ENCODE results near the gene MBTPS2. TPM values are rescaled to one million over a fixed set of nuclear protein-coding genes. Genes with fewer than 3 reads are reported as not detected.
A peak's percentile ranks its signal among the peaks of the same experiment; 100 is the strongest.
"Not testable (repeated sequence)": the region's sequence is repeated elsewhere in the genome, so short reads cannot be mapped to it uniquely, and the experiment has no call there.

Gene MBTPS2
- total RNA-seq, 1 donor from 2014 or later, result 10.5 TPM

DNA sequence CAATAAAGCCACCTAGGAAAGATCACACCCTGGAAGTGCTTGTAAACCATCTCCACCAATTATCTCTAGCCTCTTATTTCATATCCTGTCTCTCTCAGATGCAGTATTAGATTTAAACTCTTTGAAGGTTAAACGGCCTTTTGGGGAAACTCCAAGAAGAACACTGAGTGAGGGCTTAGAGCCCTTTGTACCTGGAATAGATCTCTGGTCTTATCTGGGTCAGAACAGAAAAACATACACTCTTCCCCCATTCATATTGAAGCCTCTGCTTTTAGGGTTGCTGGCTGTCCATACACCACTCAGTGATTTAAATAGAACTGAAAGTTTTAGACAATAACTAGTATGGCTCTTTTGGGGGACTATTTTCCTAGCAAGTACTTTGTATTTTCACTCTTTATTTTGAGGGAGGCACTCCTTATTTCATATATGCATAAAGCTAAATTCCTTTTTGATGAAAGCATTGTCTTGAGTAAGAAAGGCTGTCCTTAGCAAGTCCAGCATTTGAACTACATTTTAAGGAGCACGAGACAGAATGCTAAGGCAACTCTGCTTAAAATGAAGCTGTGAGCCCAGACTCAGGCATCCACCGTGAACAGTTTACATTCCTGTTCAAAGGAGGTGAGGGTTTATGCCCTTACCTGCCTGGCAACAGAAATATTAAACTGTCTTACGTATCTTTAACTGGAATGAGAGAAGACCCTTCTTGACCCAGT, 33.8 kb downstream of the MBTPS2 start:
- intact Hi-C loops (cut with micrococcal nuclease), result no loop called here
- no peak for DNase-seq (ENCODE audit: low spot score)
- Mint-ChIP-seq H3K4me3 (no peak overlapping the region), H3K36me3 (ENCODE audit: low read depth) (peaks cover 2% of the 10 kb centered on the region), H3K9me3 (no peaks in the 10 kb centered on the region), H3K4me1 (ENCODE audit: low read depth) (peaks cover 5% of the 10 kb centered on the region), H3K27ac (peak overlapping the region; percentile 40), H3K27me3 (ENCODE audit: insufficient read depth) (no peaks in the 10 kb centered on the region)

DNA sequence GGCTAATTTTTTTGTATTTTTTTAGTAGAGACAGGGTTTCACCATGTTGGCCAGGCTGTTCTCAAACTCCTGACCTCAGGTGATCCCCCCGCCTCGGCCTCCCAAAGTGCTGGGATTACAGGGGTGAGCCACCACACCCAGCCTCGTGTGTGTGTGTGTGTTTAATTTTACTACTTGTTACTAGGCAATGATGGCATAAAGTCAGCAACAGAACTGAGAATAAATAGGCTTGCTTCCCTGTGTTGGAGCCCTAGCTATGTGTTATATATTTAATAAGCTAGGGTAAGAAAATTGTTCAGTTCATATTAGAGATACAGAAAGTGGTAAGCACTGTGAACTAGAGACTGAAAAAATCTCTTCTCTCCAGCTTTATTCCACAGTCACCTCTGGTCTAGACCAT, 34.8 kb downstream of the MBTPS2 start:
- H3K4me1 Mint-ChIP-seq (ENCODE audit: low read depth); H3K27me3 Mint-ChIP-seq (ENCODE audit: insufficient read depth); DNase-seq (ENCODE audit: low spot score); H3K27ac Mint-ChIP-seq; intact Hi-C loops (cut with micrococcal nuclease); H3K4me3 Mint-ChIP-seq; H3K9me3 Mint-ChIP-seq; H3K36me3 Mint-ChIP-seq (ENCODE audit: low read depth): not testable (repeated sequence)

DNA sequence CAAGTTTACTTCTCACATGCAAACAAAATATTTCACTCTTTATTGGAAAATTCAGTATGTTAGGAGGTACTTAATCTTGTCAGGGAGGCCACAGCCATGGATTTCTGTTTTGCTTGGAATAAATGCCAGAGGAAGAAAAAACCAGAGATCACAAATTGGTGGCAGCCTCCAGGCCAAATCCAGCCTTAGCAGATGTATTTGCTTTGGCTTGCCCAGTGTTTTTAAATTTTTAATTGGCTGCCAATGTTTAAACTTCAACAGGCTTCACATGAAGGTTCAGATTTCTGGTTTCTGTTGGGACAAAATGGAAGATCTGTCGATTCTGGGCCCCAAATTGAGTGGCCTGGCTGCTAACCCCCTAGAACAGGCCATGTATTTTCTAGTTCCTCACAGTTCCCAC, 35.6 kb downstream of the MBTPS2 start:
- peaks cover 5% of the 10 kb centered on the region for H3K4me1 Mint-ChIP-seq (ENCODE audit: low read depth)

DNA sequence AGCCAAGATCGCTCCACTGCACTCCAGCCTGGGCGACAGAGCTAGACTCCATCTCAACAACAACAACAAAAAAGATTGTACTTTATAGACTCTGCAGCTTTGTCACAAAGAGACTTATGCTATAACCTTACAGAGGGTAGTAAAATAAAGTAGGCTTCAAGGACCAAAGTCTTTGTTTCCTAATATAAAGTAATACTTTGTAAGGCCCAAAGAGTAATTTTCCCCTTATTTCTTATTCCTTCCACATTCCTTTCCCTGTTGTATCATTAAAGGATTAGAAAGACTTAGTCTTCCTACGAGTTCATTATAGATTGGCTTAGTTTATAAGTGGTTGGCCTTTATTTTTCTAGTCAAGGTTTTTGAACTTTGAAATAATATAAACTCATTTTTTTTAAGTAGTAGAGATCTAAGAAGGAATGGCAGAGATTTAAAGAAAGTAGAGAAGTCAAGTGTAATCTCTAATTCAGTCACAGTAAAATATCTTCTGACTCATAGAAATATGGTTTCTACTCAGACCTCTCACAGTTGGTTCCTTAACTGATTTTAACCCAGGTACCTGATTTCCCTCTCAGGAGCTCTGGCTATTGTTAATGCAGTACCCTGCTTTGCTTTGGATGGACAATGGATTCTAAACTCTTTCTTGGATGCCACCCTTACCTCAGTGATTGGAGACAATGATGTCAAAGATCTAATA, 42.6 kb downstream of the MBTPS2 start:
- intact Hi-C loops (cut with micrococcal nuclease), result no loop called here
- H3K27ac Mint-ChIP-seq, result no peak overlapping the region
- no peaks in the 10 kb centered on the region for H3K27me3 Mint-ChIP-seq (ENCODE audit: insufficient read depth)
- H3K4me3 Mint-ChIP-seq, result no peak overlapping the region
- no peaks in the 10 kb centered on the region for H3K9me3 Mint-ChIP-seq
- H3K36me3 Mint-ChIP-seq (ENCODE audit: low read depth), result peaks cover 5% of the 10 kb centered on the region
- no peak for DNase-seq (ENCODE audit: low spot score)
- H3K4me1 Mint-ChIP-seq (ENCODE audit: low read depth), result no peaks in the 10 kb centered on the region

More for the DNA sequence above, 35.6 kb downstream of the MBTPS2 start:
- DNase-seq (ENCODE audit: low spot score), result no peak
- intact Hi-C loops (cut with micrococcal nuclease), result no loop called here
- Mint-ChIP-seq H3K27me3 (ENCODE audit: insufficient read depth) (no peaks in the 10 kb centered on the region), H3K4me3 (no peak overlapping the region), H3K9me3 (no peaks in the 10 kb centered on the region), H3K36me3 (ENCODE audit: low read depth) (no peaks in the 10 kb centered on the region), H3K27ac (no peak overlapping the region)

DNA sequence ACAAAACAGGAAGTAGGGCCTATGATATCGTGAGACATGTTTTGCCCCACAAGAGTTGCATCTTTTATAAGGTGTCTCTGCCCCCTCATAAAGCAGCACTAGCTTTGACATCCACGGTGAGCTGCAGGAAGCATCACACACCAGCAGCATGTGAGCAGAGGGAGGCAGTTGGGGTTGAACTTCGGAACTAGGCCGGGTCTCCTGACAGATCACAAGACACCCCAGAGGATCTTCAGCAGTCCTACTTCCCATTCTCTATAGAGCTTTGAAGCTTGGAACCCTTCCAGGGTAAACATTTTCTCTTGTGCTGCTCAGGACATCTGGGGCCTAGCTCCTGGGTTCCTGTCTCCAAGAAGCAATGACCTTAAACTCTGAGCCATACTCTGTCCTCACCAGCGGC, 43.8 kb downstream of the MBTPS2 start:
- H3K4me3 Mint-ChIP-seq, result no peak overlapping the region
- no peaks in the 10 kb centered on the region for H3K4me1 Mint-ChIP-seq (ENCODE audit: low read depth)
- H3K27ac Mint-ChIP-seq, result no peak overlapping the region
- no peaks in the 10 kb centered on the region for H3K27me3 Mint-ChIP-seq (ENCODE audit: insufficient read depth)
- H3K9me3 Mint-ChIP-seq, result no peaks in the 10 kb centered on the region
- intact Hi-C loops (cut with micrococcal nuclease), result no loop called here
- DNase-seq (ENCODE audit: low spot score), result no peak
- peaks cover 5% of the 10 kb centered on the region for H3K36me3 Mint-ChIP-seq (ENCODE audit: low read depth)

DNA sequence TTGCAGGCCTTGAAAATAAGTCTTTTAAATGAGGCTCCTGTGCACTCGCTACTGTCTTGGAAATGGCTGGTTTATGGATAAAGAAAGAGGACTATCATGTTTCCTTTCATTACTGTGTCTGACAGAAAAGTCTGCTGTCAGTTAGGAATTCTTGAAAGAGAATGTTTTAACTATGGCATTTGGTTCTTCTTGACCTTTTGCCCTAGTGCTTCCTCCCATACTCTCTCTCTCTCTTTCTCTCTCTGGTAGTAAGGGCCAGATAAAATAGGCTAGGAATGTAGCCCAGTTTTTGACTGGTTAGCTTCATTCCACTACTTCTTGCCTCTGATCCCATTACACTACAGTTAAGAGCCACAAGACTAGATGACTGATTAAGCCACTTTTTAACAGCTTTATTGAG, 46.2 kb downstream of the MBTPS2 start:
- intact Hi-C loops (cut with micrococcal nuclease), result no loop called here
- Mint-ChIP-seq H3K4me3 (no peak overlapping the region), H3K27me3 (ENCODE audit: insufficient read depth) (no peaks in the 10 kb centered on the region), H3K4me1 (ENCODE audit: low read depth) (no peaks in the 10 kb centered on the region), H3K9me3 (no peaks in the 10 kb centered on the region), H3K27ac (no peak overlapping the region), H3K36me3 (ENCODE audit: low read depth) (peaks cover 5% of the 10 kb centered on the region)
- DNase-seq (ENCODE audit: low spot score), result no peak

GRCh38 chrX:21905313-21905712, 65.9 kb downstream of the MBTPS2 start:
- no peaks in the 10 kb centered on the region for H3K4me1 Mint-ChIP-seq (ENCODE audit: low read depth)
- no peak overlapping the region for H3K4me3 Mint-ChIP-seq

DNA sequence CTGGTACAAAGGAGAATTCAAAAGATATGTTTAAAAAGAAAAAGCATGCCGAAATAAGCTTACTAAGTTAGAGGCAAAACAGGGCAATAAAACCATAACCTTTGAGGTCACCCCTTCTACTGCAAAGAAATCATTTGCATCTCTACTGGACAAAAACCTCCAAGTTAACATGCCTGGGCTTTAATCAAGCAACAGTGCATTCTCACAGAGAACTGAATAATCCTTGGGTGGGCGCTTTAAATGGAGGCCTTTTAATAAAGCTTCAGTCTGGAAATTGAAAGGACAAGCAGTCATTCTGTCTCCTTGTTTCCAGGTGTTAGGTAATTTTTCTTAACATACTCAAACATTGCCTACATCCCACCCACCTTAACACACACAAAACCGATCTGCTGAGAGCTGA, 66.5 kb downstream of the MBTPS2 start:
- no peaks in the 10 kb centered on the region for H3K36me3 Mint-ChIP-seq (ENCODE audit: low read depth)
- no peaks in the 10 kb centered on the region for H3K4me1 Mint-ChIP-seq (ENCODE audit: low read depth)
- no peak for DNase-seq (ENCODE audit: low spot score)
- H3K9me3 Mint-ChIP-seq, result no peaks in the 10 kb centered on the region
- H3K4me3 Mint-ChIP-seq, result no peak overlapping the region
- H3K27ac Mint-ChIP-seq, result no peak overlapping the region
- no peaks in the 10 kb centered on the region for H3K27me3 Mint-ChIP-seq (ENCODE audit: insufficient read depth)
- intact Hi-C loops (cut with micrococcal nuclease), result no loop called here

More at GRCh38 chrX:21905313-21905712, 65.9 kb downstream of the MBTPS2 start:
- Mint-ChIP-seq H3K9me3 (no peaks in the 10 kb centered on the region), H3K36me3 (ENCODE audit: low read depth) (no peaks in the 10 kb centered on the region), H3K27ac (no peak overlapping the region), H3K27me3 (ENCODE audit: insufficient read depth) (no peaks in the 10 kb centered on the region)
- intact Hi-C loops (cut with micrococcal nuclease), result no loop called here
- no peak for DNase-seq (ENCODE audit: low spot score)

- DNase-seq (ENCODE audit: low spot score), result no peak
- no peak overlapping the region for H3K4me3 Mint-ChIP-seq
- H3K36me3 Mint-ChIP-seq (ENCODE audit: low read depth), result no peaks in the 10 kb centered on the region
- H3K27ac Mint-ChIP-seq, result no peak overlapping the region
- intact Hi-C loops (cut with micrococcal nuclease), result no loop called here
- no peaks in the 10 kb centered on the region for H3K9me3 Mint-ChIP-seq
- H3K4me1 Mint-ChIP-seq (ENCODE audit: low read depth), result no peaks in the 10 kb centered on the region
- H3K27me3 Mint-ChIP-seq (ENCODE audit: insufficient read depth), result no peaks in the 10 kb centered on the region
Measured at GRCh38 chrX:21907260-21907659, 67.8 kb downstream of the MBTPS2 start.

GRCh38 chrX:21911481-21911880, 72.1 kb downstream of the MBTPS2 start:
- no peaks in the 10 kb centered on the region for H3K36me3 Mint-ChIP-seq (ENCODE audit: low read depth)
- intact Hi-C loops (cut with micrococcal nuclease), result no loop called here
- no peaks in the 10 kb centered on the region for H3K4me1 Mint-ChIP-seq (ENCODE audit: low read depth)
- H3K9me3 Mint-ChIP-seq, result no peaks in the 10 kb centered on the region
- H3K27ac Mint-ChIP-seq, result no peak overlapping the region
- no peak for DNase-seq (ENCODE audit: low spot score)
- no peak overlapping the region for H3K4me3 Mint-ChIP-seq
- no peaks in the 10 kb centered on the region for H3K27me3 Mint-ChIP-seq (ENCODE audit: insufficient read depth)

DNA sequence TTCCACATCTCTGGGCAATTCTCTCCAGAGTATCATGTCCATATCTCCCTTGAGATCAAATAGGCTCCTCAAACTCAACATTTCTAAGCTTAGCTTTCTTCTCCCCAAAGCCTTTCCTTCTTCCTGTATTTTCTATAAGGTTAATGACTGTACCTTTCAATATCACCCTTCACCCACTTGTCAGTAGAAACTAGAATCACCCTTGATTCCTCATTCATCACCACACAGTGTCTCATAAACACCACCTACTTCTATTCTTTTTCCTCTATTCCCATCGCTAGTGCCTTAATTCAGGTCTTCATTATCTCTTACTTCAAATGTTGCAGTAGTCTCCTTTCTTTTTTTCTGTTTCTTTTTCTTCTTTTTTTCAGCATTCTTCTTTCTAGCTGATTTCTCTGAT, 72.8 kb downstream of the MBTPS2 start:
- Mint-ChIP-seq H3K27me3 (ENCODE audit: insufficient read depth) (no peaks in the 10 kb centered on the region), H3K27ac (no peak overlapping the region), H3K4me1 (ENCODE audit: low read depth) (no peaks in the 10 kb centered on the region), H3K9me3 (no peaks in the 10 kb centered on the region), H3K36me3 (ENCODE audit: low read depth) (no peaks in the 10 kb centered on the region), H3K4me3 (no peak overlapping the region)
- no peak for DNase-seq (ENCODE audit: low spot score)
- intact Hi-C loops (cut with micrococcal nuclease), result no loop called here

- no peak for DNase-seq (ENCODE audit: low spot score)
- no peaks in the 10 kb centered on the region for H3K36me3 Mint-ChIP-seq (ENCODE audit: low read depth)
Measured at GRCh38 chrX:21912989-21913388, 73.6 kb downstream of the MBTPS2 start.

GRCh38 chrX:21926116-21926515, 86.7 kb downstream of the MBTPS2 start:
- peaks cover 31% of the 10 kb centered on the region for H3K4me1 Mint-ChIP-seq (ENCODE audit: low read depth)
- no peak overlapping the region for H3K4me3 Mint-ChIP-seq
- no peak for DNase-seq (ENCODE audit: low spot score)
- no peaks in the 10 kb centered on the region for H3K27me3 Mint-ChIP-seq (ENCODE audit: insufficient read depth)
- peaks cover 6% of the 10 kb centered on the region for H3K36me3 Mint-ChIP-seq (ENCODE audit: low read depth)
- intact Hi-C loops (cut with micrococcal nuclease), result loop anchor here (2.0 to 5.0 kb wide), 2 partner anchors 15 to 136 kb away; partner anchors contain the start of gene SMS
- H3K27ac Mint-ChIP-seq, result no peak overlapping the region
- peaks cover 10% of the 10 kb centered on the region for H3K9me3 Mint-ChIP-seq

More at GRCh38 chrX:21912989-21913388, 73.6 kb downstream of the MBTPS2 start:
- H3K4me3 Mint-ChIP-seq, result no peak overlapping the region
- no peaks in the 10 kb centered on the region for H3K4me1 Mint-ChIP-seq (ENCODE audit: low read depth)
- no peak overlapping the region for H3K27ac Mint-ChIP-seq
- intact Hi-C loops (cut with micrococcal nuclease), result no loop called here
- no peaks in the 10 kb centered on the region for H3K9me3 Mint-ChIP-seq
- no peaks in the 10 kb centered on the region for H3K27me3 Mint-ChIP-seq (ENCODE audit: insufficient read depth)
